GM13976 (cell line): ENCODE measurements around the gene TMCO4.
"Not testable (repeated sequence)": the region's sequence is repeated elsewhere in the genome, so short reads cannot be mapped to it uniquely, and the experiment has no call there.

Source experiments
- DNase-seq: peaks from one replicate; pipeline ENCODE4 v3.0.0; 2012; ENCODE audit warnings: low spot score
- CTCF ChIP-seq: IDR thresholded peaks from 2 replicates; pipeline ENCODE4 v1.5.1; 2012; ENCODE audit warnings: borderline replicate concordance, mild to moderate bottlenecking; ENCODE audit not compliant: insufficient read depth; ENCODE audit errors: extremely low read depth, missing control alignments, control extremely low read depth
- in situ Hi-C: fragments of 300-500 bp; cut with MboI; formaldehyde crosslinking; loops from one replicate; pipeline ENCODE4 v1.12.0; 2022; ENCODE audit warnings: low sequenced_read_pairs, mixed read lengths, inconsistent platforms; ENCODE audit not compliant: unreplicated experiment

TMCO4 gene

GRCh38 chr1:19792237-19793002 lies 7.3 kb downstream of the TMCO4 start:
- in situ Hi-C loops, result no loop called here
- DNase-seq, result no peak
- no peak for TF ChIP-seq CTCF

GRCh38 chr1:19790061-19790975 lies 9.4 kb downstream of the TMCO4 start:
- DNase-seq, in situ Hi-C loops: not testable (repeated sequence)

- DNase-seq, result no peak
- in situ Hi-C loops, result no loop called here
- no peak for TF ChIP-seq CTCF
These were observed 12.7 kb downstream of the TMCO4 start for GRCh38 chr1:19786988-19787423.

GRCh38 chr1:19785660-19786059 lies 14.1 kb downstream of the TMCO4 start:
- no peak for DNase-seq

GRCh38 chr1:19780267-19780877 lies 19.3 kb downstream of the TMCO4 start:
- in situ Hi-C loops, result no loop called here
- no peak for TF ChIP-seq CTCF
- no peak for DNase-seq

More at GRCh38 chr1:19785660-19786059, 14.1 kb downstream of the TMCO4 start:
- in situ Hi-C loops, result no loop called here
- no peak for TF ChIP-seq CTCF

- in situ Hi-C loops, result no loop called here
- no peak for DNase-seq
- no peak for TF ChIP-seq CTCF
These were observed 22.8 kb downstream of the TMCO4 start for GRCh38 chr1:19776933-19777332.
